H9 (cell line): ENCODE data around the gene THEMIS. TPM values are rescaled to one million over a fixed set of nuclear protein-coding genes. Genes with fewer than 3 reads are reported as not detected.

ENCODE experiments used
- DNase-seq: peaks from one replicate; pipeline ENCODE4 v3.0.0-alpha.2; 2017
- H2AFZ ChIP-seq: one replicate; pipeline ENCODE4 v1.6.1; 2013; ENCODE audit warnings: mild to moderate bottlenecking, low read length, control low read depth, moderate library complexity
- H2AK5ac ChIP-seq: 2 replicates; pipeline ENCODE4 v1.6.1; 2013; ENCODE audit warnings: low read length, control low read depth, mixed read lengths; ENCODE audit not compliant: insufficient read length
- H2BK120ac ChIP-seq: one replicate; pipeline ENCODE4 v1.6.1; 2013; ENCODE audit warnings: low read depth, mild to moderate bottlenecking, low read length, control low read depth, inconsistent platforms; ENCODE audit not compliant: poor library complexity, severe bottlenecking
- H2BK12ac ChIP-seq: 2 replicates; pipeline ENCODE4 v1.6.1; 2013; ENCODE audit warnings: low read length, control low read depth, mixed read lengths, low read depth; ENCODE audit not compliant: insufficient read length
- H2BK15ac ChIP-seq: 2 replicates; pipeline ENCODE4 v1.6.1; 2013; ENCODE audit warnings: low read depth, low read length, control low read depth
- H2BK20ac ChIP-seq: one replicate; pipeline ENCODE4 v1.6.1; 2013; ENCODE audit warnings: low read depth, mild to moderate bottlenecking, low read length, control low read depth, inconsistent platforms; ENCODE audit not compliant: poor library complexity, severe bottlenecking
- H2BK5ac ChIP-seq: 2 replicates; pipeline ENCODE4 v1.6.1; 2013; ENCODE audit warnings: low read length, control low read depth, mixed read lengths; ENCODE audit not compliant: insufficient read length
- H3K14ac ChIP-seq: 2 replicates; pipeline ENCODE4 v1.6.1; 2013; ENCODE audit warnings: low read length, control low read depth; ENCODE audit not compliant: insufficient read depth
- H3K18ac ChIP-seq: 2 replicates; pipeline ENCODE4 v1.6.1; 2013; ENCODE audit warnings: low read depth, mild to moderate bottlenecking, mixed read lengths, low read length, control low read depth; ENCODE audit not compliant: insufficient read length
- H3K23ac ChIP-seq: 2 replicates; pipeline ENCODE4 v1.6.1; 2013; ENCODE audit warnings: low read length, control low read depth, mixed read lengths, low read depth; ENCODE audit not compliant: insufficient read length
- H3K23me2 ChIP-seq: 2 replicates; pipeline ENCODE4 v1.6.1; 2013; ENCODE audit warnings: low read depth, mild to moderate bottlenecking, mixed read lengths, low read length, control low read depth; ENCODE audit not compliant: insufficient read length, poor library complexity, severe bottlenecking
- H3K27ac ChIP-seq: 2 replicates; pipeline ENCODE4 v1.5.1; 2013; ENCODE audit warnings: low read length, control low read depth, mixed read lengths, low read depth; ENCODE audit not compliant: insufficient read length
- H3K27me3 ChIP-seq: 2 replicates; pipeline ENCODE4 v1.6.1; 2013; ENCODE audit warnings: low read length, control low read depth, inconsistent platforms; ENCODE audit not compliant: insufficient read depth
- H3K4ac ChIP-seq: 2 replicates; pipeline ENCODE4 v1.6.1; 2013; ENCODE audit warnings: low read depth, mild to moderate bottlenecking, control low read depth, inconsistent platforms, low read length, moderate library complexity
- H3K4me1 ChIP-seq: 2 replicates; pipeline ENCODE4 v1.6.1; 2013; ENCODE audit warnings: low read length, control low read depth, inconsistent platforms; ENCODE audit not compliant: insufficient read depth
- H3K4me2 ChIP-seq: 2 replicates; pipeline ENCODE4 v1.6.1; 2013; ENCODE audit warnings: low read length, control low read depth, mixed read lengths; ENCODE audit not compliant: insufficient read length, insufficient read depth
- H3K56ac ChIP-seq: 2 replicates; pipeline ENCODE4 v1.6.1; 2013; ENCODE audit warnings: low read depth, mild to moderate bottlenecking, mixed read lengths, low read length, control low read depth; ENCODE audit not compliant: insufficient read length
- H3K79me1 ChIP-seq: 2 replicates; pipeline ENCODE4 v1.6.1; 2013; ENCODE audit warnings: low read depth, mild to moderate bottlenecking, moderate library complexity, low read length, control low read depth, inconsistent platforms; ENCODE audit not compliant: insufficient read depth, poor library complexity, severe bottlenecking
- H3K79me2 ChIP-seq: 2 replicates; pipeline ENCODE4 v1.6.1; 2013; ENCODE audit warnings: low read length, control low read depth, inconsistent platforms; ENCODE audit not compliant: insufficient read depth
- H3K9ac ChIP-seq: 2 replicates; pipeline ENCODE4 v1.6.1; 2013; ENCODE audit warnings: low read length, control low read depth, mixed read lengths; ENCODE audit not compliant: insufficient read length; ENCODE audit errors: extremely low read depth
- H3K9me3 ChIP-seq: one replicate; pipeline ENCODE4 v1.6.1; 2013; ENCODE audit warnings: low read depth, low read length, inconsistent platforms; ENCODE audit not compliant: control insufficient read depth
- H3T11ph ChIP-seq: one replicate; pipeline ENCODE4 v1.6.1; 2013; ENCODE audit warnings: mild to moderate bottlenecking, low read length, control low read depth, inconsistent platforms
- H4K20me1 ChIP-seq: one replicate; pipeline ENCODE4 v1.6.1; 2013; ENCODE audit not compliant: control insufficient read depth, insufficient read length, insufficient read depth
- H4K5ac ChIP-seq: 2 replicates; pipeline ENCODE4 v1.6.1; 2013; ENCODE audit warnings: low read depth, mild to moderate bottlenecking, mixed read lengths, low read length, control low read depth; ENCODE audit not compliant: insufficient read length
- H4K8ac ChIP-seq: replicated peaks from 2 replicates; pipeline ENCODE4 v1.6.1; 2013; ENCODE audit warnings: low read length, control low read depth, mixed read lengths, low read depth; ENCODE audit not compliant: insufficient read length
- H4K91ac ChIP-seq: 2 replicates; pipeline ENCODE4 v1.6.1; 2013; ENCODE audit warnings: low read depth, mild to moderate bottlenecking, moderate library complexity, mixed read lengths, low read length, control low read depth; ENCODE audit not compliant: insufficient read length
- H3K27ac Mint-ChIP-seq, 3 experiments: 2 replicates in 2 of 3; 3 replicates in 1 of 3; pipeline ENCODE4 v1.8.0; 2020 to 2021; ENCODE audit warnings: mixed read lengths in 3 of 3, mild to moderate bottlenecking in 1 of 3, moderate library complexity in 1 of 3
- H3K27me3 Mint-ChIP-seq: 2 replicates; pipeline ENCODE4 v1.8.0; 2021; ENCODE audit warnings: low read depth, mild to moderate bottlenecking, moderate library complexity, mixed read lengths
- H3K36me3 Mint-ChIP-seq, 3 experiments: 2 replicates in 2 of 3; 3 replicates in 1 of 3; pipeline ENCODE4 v1.8.0; 2020 to 2021; ENCODE audit warnings: low read depth in 3 of 3, mixed read lengths in 3 of 3; ENCODE audit not compliant: insufficient read depth in 1 of 3
- H3K4me1 Mint-ChIP-seq, 2 experiments: 2 replicates each; pipeline ENCODE4 v1.8.0; 2020; ENCODE audit warnings: mixed read lengths in 2 of 2
- H3K4me3 Mint-ChIP-seq, 2 experiments: 2 replicates in 1 of 2; 3 replicates in 1 of 2; pipeline ENCODE4 v1.8.0; 2020 to 2021; ENCODE audit warnings: mild to moderate bottlenecking in 2 of 2, mixed read lengths in 2 of 2, moderate library complexity in 1 of 2
- H3K9me3 Mint-ChIP-seq, 2 experiments: 2 replicates in 1 of 2; 3 replicates in 1 of 2; pipeline ENCODE4 v1.8.0; 2020; ENCODE audit warnings: mild to moderate bottlenecking in 2 of 2, mixed read lengths in 2 of 2, moderate library complexity in 1 of 2
- WGBS: extraction: QIAGEN DNeasy Blood & Tissue Kit; methylation state at CpG from one replicate; pipeline ENCODE4 v1.1.7; 2013; ENCODE audit warnings: missing lambda C conversion rate, low lambda C conversion rate, mixed read lengths; ENCODE audit not compliant: insufficient read length; ENCODE audit errors: extremely low coverage; 5-methylcytosine and 5-hydroxymethylcytosine counted together
- total RNA-seq: library from RNA; stranded (reverse); gene quantifications from 2 replicates; pipeline ENCODE4 v1.2.1, GENCODE V29; 2021
- TF ChIP-seq, protein P1 (sequence below): fragments of 200-600 bp; sonication (generic); conservative IDR thresholded peaks from 3 replicates; pipeline ENCODE4 v1.8.0; 2021; ENCODE audit warnings: antibody characterized with exemption, mild to moderate bottlenecking

Gene THEMIS
- total RNA-seq, 1 experiment from 2014 or later, result not detected

DNA sequence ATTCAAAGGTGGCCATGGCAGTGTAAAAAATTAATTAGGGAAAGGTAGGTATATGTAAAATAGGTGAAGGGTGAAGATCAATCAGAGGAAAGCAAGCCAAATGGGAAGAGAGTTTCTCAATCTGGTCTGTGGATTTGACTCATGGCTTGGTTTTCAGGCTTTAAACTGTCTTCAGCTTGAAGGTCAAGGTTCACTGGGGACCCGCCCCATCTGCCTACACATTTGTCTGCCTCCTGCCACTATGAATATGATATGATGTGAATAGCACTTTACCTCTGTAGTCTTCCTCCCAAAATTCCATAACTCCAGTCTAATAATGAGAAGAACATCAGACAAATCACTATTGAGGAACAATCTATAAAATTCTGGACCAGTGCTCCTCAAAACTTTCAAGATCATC is 32.3 kb upstream of the THEMIS start:
- no peak overlapping the region for H2BK5ac ChIP-seq
- no peaks in the 10 kb centered on the region for H4K20me1 ChIP-seq
- no peaks in the 10 kb centered on the region for H3K4me1 ChIP-seq
- no peak overlapping the region for H3K27ac Mint-ChIP-seq
- H3K79me1 ChIP-seq, result no peaks in the 10 kb centered on the region
- no peak overlapping the region for H3K4ac ChIP-seq
- no peak overlapping the region for H3K18ac ChIP-seq
- no peaks in the 10 kb centered on the region for H3K27me3 Mint-ChIP-seq
- H2BK120ac ChIP-seq, result no peak overlapping the region
- H2BK15ac ChIP-seq, result no peak overlapping the region
- H3K23ac ChIP-seq, result no peak overlapping the region
- no peak overlapping the region for H3K14ac ChIP-seq
- H2BK12ac ChIP-seq, result no peak overlapping the region
- peaks cover 0 to 13% (median 10%) of the 10 kb centered on the region in 3 experiments; a peak in 4 of 7 replicates for H3K36me3 Mint-ChIP-seq
- DNase-seq, result no peak
- peaks cover 8% of the 10 kb centered on the region for H3K9me3 ChIP-seq
- no peak overlapping the region for H4K5ac ChIP-seq
- no peak overlapping the region for H2BK20ac ChIP-seq
- no CpG with 5 or more reads among the region's 1 CpG for WGBS
- no peak overlapping the region for H3K9ac ChIP-seq
- H3K79me2 ChIP-seq, result no peaks in the 10 kb centered on the region
- no peaks in the 10 kb centered on the region for H3K23me2 ChIP-seq
- no peak overlapping the region for H4K8ac ChIP-seq
- no peak overlapping the region for H4K91ac ChIP-seq
- no peak overlapping the region for H2AFZ ChIP-seq
- H3K27me3 ChIP-seq, result no peaks in the 10 kb centered on the region
- H3K56ac ChIP-seq, result no peak overlapping the region
- H3K4me2 ChIP-seq, result no peak overlapping the region
- peaks cover 17% of the 10 kb centered on the region in 2 experiments for H3K9me3 Mint-ChIP-seq
- no peak overlapping the region for H2AK5ac ChIP-seq
- H3T11ph ChIP-seq, result no peak overlapping the region
- no peak overlapping the region for H3K4me3 Mint-ChIP-seq
- no peak overlapping the region for H3K27ac ChIP-seq
- TF ChIP-seq, protein P1, sequence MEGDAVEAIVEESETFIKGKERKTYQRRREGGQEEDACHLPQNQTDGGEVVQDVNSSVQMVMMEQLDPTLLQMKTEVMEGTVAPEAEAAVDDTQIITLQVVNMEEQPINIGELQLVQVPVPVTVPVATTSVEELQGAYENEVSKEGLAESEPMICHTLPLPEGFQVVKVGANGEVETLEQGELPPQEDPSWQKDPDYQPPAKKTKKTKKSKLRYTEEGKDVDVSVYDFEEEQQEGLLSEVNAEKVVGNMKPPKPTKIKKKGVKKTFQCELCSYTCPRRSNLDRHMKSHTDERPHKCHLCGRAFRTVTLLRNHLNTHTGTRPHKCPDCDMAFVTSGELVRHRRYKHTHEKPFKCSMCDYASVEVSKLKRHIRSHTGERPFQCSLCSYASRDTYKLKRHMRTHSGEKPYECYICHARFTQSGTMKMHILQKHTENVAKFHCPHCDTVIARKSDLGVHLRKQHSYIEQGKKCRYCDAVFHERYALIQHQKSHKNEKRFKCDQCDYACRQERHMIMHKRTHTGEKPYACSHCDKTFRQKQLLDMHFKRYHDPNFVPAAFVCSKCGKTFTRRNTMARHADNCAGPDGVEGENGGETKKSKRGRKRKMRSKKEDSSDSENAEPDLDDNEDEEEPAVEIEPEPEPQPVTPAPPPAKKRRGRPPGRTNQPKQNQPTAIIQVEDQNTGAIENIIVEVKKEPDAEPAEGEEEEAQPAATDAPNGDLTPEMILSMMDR, result no peak
- H3K4me1 Mint-ChIP-seq, result no peaks in the 10 kb centered on the region
